IPS-NIHi11 (cell line): ENCODE results near the gene PLA2G4B.

ENCODE experiments used
- DNase-seq: peaks from one replicate; pipeline ENCODE4 v3.0.0; 2012; ENCODE audit warnings: mixed read lengths, low spot score

Gene PLA2G4B

GRCh38 chr15:41851755-41852370, 13.2 kb downstream of the PLA2G4B start:
- no peak for DNase-seq

DNA sequence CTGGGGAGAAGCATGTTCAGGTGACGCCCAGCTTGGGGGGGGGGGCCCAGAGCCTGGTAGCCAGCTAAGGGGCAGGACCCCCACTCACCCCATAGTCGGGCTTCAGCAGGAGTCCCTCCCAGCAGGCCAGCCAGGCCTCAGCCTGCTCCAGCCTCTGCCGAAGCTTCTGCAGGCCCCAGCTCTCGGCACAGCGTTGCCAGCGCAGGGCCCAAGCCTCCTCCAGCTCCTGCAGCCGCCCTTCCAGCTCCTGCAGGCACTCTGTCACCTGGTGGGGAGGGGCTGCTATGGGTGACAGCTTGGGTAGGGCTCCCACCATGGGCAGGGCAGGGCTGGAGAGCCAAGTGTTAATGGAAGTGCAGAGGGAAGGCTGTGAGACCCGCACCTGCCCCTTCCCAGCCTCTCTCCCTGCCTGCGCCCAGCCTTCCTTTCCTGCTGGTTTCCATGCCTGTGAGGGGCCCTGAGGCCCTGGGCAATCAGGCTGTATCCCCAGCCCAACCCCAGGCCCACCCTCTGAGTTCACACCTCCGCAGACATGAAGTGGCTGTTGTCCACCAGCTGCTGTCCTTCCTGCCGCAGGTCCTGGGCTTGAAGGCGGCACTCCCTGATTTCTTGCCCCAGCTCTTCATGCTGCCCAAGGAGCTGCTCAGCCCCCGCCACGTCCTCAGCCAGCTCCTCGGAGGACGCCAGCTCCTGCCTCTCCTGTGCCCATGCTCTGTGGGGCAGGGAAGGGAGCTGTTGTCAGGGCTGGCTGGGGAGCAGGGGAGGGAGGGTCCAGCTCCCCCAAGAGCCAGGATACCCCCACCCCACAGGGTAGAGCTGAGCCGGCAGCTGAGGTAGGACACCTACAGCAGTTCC, 14.3 kb downstream of the PLA2G4B start:
- DNase-seq = no peak

DNA sequence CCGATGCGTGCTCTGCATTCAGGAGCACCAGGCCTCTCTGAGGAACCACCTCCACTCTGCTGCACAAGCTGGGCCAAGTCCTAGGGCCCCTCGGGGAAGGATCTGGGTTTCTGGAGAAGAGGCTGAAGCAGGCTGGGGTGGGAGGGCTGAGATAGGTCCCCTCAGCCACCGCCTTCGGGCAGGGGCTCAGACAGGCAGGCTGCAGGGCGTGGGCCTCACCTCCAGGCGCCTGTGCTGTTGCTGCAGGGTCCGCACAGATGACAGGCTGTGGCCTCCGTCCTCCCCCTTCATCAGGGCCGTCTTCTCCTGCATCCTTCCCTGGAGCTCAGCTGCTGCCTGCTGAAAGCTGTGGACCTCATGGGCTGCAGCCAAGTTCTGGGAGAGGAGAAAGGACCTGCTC, 15.2 kb downstream of the PLA2G4B start:
- no peak for DNase-seq

DNA sequence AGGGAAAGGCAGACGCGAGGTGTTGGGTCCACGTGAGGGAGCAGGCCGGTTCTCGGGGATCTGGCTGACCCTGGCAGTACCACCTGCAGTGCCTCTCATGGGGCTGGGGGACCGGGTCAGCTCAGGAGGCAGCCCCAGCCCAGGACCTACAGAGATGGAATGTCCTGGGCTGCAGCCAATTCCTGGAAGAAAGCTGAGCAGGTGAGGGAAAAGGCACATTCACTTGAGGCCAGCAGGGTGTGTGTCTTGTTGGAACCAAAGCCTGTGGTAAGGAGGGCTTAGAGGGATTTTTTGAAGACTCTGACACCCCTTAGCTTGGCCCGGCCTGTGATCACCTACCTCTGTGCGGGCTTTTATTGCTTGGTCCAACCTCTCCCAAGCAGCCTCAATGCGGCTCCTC, 15.8 kb downstream of the PLA2G4B start:
- no peak for DNase-seq

GRCh38 chr15:41855261-41855961, 16.8 kb downstream of the PLA2G4B start:
- DNase-seq = no peak

DNA sequence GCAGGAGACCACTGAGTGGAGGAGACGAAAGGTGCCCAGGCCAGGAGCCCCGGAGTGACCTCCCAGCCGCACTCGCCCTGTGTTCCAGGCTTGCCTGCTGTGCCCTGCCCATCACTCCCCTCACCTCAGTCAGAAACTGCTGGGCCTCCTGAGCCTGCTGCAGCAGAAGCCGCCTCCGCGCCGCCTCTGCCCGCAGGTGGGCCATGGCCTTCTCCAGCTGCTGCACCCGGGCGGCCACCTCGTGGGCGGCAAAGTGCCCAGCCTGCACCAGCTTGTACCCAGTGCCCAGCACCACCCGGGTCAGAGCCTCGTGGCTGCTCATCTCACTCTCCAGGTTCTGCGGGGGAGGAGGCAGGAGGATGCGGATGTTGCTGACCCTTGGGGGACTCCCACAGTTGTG, 17.6 kb downstream of the PLA2G4B start:
- no peak for DNase-seq

- DNase-seq = no peak
Measured at GRCh38 chr15:41856716-41857115, 18.1 kb downstream of the PLA2G4B start.

DNA sequence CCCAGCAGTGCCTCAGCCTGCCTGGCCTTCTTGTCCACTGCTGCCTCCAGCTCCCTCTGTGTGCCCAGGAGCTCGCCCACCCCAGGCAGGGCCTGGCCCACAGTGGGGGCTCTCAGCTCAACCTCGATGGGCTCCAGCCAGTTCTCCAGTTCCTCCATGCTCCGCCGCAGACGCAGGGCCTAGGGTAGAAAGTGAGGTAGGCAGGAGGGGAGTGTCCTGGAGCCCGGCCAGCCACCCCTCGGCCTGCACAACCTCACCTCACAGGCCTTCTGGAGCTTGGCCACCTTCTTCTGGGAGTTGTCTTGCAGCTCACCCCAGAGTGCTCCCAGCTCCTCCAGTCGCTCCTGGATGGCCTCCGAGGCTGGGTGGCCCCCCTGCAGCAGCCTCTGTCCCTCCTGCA, 18.7 kb downstream of the PLA2G4B start:
- no peak for DNase-seq

DNA sequence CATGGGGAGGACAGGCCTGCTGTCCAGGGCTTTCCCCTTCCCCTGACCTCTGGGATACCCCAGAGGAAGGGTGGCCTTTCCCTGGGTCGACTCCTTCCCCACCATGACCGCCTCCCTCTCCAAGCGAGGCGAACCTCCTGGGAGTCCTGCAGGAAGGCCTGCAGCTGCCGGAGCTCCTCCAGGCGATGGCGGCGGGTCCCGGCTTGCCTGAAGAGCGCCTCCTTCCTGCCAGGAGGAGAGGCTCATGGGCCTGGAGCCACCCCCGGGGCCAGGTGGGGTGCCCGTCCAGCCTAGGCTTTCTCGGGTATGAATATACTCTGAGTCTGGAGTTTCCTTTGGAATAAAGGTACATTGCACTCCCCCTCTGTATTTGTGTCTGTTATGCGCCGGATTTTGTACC, 20.1 kb downstream of the PLA2G4B start:
- no peak for DNase-seq

DNA sequence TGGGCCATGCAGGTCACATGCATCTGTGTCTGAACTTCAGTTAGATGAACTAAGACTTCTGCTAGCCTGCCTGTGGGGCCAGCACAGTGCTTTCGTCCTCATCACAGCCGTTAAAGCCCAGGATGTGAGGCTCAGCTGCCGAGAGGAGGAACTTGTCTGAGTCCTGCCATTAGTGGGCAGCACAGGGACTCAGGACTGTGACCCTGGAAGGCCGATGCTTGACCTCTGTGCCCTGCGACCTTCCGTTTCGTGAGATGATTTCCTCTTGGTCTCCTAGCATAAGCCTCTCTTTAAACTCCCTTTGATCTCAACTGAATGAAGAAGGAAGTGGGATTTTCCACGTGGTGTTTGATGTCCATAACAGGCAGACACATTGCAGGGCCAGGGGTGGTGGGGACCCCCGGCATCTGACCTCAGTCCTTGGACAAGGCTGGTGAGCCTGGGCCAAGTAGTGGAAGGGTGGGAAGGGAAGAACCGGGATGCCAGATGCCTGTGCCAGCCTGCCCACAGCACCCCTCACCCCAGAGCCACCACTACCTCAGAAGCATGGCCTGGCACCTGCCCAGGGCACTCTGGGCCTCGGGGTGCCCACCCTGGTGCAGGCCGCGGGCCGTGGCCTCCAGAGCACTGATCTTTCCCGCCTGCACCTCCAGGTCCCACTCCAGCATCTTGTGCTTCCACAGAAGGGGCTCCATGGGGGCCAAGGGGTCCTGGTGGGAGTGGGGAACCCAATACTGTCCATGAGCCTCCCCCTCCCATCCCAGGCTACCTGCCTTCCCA, 21.6 kb downstream of the PLA2G4B start:
- no peak for DNase-seq

DNA sequence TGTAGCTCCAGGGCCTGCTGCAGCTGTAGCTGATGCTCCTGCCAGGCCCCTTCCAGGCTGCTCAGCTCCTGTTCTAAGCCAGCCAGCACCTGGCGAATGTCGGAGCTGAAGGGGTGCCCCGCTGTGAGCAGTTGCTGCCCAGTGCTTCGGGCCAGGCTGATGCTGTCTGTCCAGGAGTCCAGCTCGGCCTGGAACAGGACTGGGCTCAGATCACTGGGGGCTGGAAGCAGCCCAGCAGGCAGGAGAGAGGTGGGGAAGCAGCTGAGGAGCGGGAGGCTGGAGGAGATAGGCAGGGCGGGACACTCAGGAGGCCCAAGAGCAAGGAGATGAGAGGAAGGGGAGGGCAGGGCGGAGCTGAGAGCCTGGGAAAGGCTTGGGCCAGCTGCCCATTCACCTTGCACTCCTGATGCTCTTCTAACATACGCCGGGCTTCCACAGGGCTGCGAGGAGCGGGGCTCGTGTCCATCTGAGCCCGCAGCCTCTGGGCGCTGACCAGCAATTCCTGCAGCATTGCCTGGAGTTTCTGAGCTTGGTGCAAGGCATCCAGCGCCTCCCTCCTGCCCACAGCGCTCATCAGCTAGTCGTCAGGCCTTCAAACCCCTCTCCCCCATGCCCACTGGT, 23.2 kb downstream of the PLA2G4B start:
- no peak for DNase-seq

DNA sequence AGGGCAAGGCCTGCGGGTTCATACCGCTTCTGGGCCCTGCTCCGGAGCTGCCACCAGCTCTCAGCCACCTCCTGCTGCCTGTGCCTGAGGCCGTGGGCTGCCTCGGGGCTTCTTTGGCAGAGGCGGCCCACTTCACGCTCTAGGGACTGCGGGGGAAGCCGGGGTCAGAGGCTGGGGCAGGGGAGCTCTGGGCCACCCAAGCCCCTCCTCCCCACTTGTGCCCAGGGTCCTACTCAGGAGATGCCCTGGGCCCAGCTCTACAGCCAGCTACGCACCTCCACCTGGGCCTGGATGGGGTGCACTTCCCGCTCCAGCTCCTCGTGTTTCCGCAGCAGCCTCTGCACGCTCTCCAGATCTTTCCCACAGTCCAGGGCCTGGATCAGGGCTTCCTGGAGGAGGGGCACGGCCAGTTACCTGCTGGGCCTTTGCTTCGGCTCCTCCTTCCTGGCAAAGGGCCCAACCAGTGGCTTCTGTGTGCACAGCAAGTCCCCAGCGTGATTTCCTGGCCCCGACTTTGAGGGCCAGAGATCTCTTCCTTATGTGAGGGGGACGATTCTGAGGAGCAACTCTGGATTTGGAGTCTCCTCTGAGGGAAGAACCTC, 24.0 kb downstream of the PLA2G4B start:
- peak; percentile 75 for DNase-seq

GRCh38 chr15:41865490-41866055, 26.9 kb downstream of the PLA2G4B start:
- DNase-seq = no peak

- no peak for DNase-seq
Measured at GRCh38 chr15:41866263-41866703, 27.6 kb downstream of the PLA2G4B start.

GRCh38 chr15:41866872-41867579, 28.4 kb downstream of the PLA2G4B start:
- no peak for DNase-seq

GRCh38 chr15:41868321-41868720, 29.7 kb downstream of the PLA2G4B start:
- no peak for DNase-seq

DNA sequence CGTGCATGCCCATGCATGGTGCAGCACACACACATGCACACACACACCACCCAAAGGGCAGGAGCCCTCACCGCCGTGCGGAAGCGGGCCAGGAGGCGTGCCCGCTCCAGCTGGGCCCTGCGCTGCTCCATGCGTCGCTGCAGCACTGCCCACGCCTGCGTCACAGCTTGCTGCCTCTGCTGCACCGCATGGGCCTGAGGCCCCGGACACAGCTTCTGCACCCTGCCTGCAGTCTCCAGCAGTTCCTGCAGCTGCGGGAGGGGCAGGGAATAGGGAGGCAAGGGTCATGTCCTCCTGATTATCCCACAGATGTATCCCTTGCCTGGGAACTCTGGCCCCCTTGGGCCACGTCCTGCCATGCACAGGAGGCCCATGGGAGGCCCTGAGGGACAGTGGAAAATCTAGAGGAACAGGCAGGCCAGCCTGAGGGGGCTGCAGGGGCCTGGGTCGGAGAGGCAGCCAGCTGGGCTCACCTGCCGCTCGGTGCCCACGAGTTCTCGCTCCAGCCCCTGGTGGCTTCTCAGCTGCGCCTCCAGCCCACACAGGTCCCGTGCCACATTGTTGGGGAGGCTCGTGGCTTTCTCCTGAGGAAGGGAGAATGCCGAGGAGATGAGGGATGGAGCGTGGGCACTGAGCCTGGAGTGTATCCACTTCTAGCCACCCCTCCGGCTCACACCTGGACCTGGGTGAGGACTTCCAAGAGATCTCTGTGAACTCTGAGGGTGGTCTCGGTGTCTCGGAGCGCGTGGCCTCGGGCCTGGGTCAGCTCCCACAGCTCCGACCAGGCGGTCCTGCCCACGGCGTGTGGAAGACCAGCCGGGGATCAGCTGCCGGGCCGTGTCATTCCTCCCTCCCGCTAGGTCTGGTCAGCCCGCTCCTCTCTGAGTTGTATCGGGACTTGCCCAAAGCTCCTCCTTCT, 31.4 kb downstream of the PLA2G4B start:
- DNase-seq = no peak

DNA sequence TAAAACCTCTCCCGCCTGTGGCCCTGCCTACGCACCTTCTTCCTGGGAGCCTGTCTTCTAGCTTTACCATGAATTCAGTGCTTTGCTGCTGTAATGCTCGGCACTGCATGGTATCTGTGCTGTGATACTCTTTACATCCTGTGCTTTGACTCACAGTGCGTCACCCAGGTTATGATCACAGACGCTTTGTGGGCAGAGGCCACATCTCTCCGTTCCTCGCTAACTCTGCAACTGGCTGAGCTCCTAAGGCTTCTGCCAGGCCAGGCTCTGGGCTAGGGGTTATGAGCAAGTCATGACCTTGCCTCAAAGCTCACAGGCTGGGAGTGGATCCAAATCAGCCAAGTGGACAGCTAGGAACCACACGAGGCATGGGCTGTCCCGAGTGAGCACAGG, 32.0 kb downstream of the PLA2G4B start:
- DNase-seq = no peak
